ENCODE results near the gene LMO2.

The LMO2 gene

GRCh38 chr11:33928564-33928963, 36.7 kb upstream of the LMO2 start (continued):
- TF ChIP-seq ZFP30 (CRISPR knock-in tag; IDR thresholded peaks at IDR 0.05) (no peak), ZNF8 (CRISPR knock-in tag; IDR thresholded peaks at IDR 0.05) (no peak), TCF4 (CRISPR knock-in tag; IDR thresholded peaks at IDR 0.05; ENCODE audit: borderline replicate concordance) (no peak)

- ATAC-seq: no peak
These were observed 35.0 kb upstream of the LMO2 start for GRCh38 chr11:33926671-33927552.

More at GRCh38 chr11:33926671-33927552, 35.0 kb upstream of the LMO2 start:
- TF ChIP-seq ARNTL (CRISPR knock-in tag; IDR thresholded peaks at IDR 0.05; ENCODE audit: borderline replicate concordance, low read depth) (no peak), ZNF8 (CRISPR knock-in tag; IDR thresholded peaks at IDR 0.05) (no peak), ZFP3 (CRISPR knock-in tag; IDR thresholded peaks at IDR 0.05) (no peak), POU6F1 (CRISPR knock-in tag; IDR thresholded peaks at IDR 0.05; ENCODE audit: borderline replicate concordance, low read depth) (no peak), CSRNP3 (CRISPR knock-in tag; IDR thresholded peaks at IDR 0.05) (no peak), BACH2 (CRISPR knock-in tag; IDR thresholded peaks at IDR 0.05; ENCODE audit: borderline replicate concordance) (no peak), GLIS3 (CRISPR knock-in tag; IDR thresholded peaks at IDR 0.05) (no peak), SNAI2 (CRISPR knock-in tag; IDR thresholded peaks at IDR 0.05) (no peak), CSDC2 (CRISPR knock-in tag; IDR thresholded peaks at IDR 0.05) (no peak), OSR1 (CRISPR knock-in tag; IDR thresholded peaks at IDR 0.05) (no peak), ISL1 (CRISPR knock-in tag; IDR thresholded peaks at IDR 0.05) (no peak), ZNF70 (CRISPR knock-in tag; IDR thresholded peaks at IDR 0.05) (no peak), ZFP30 (CRISPR knock-in tag; IDR thresholded peaks at IDR 0.05) (no peak), ZC3H10 (CRISPR knock-in tag; IDR thresholded peaks at IDR 0.05) (no peak), TOX (CRISPR knock-in tag; IDR thresholded peaks at IDR 0.05; ENCODE audit: borderline replicate concordance) (no peak), PATZ1 (CRISPR knock-in tag; IDR thresholded peaks at IDR 0.05; ENCODE audit: borderline replicate concordance) (no peak), TSHZ2 (CRISPR knock-in tag; IDR thresholded peaks at IDR 0.05) (no peak), CREB5 (CRISPR knock-in tag; IDR thresholded peaks at IDR 0.05; ENCODE audit: low read depth) (no peak)
